H1 (cell line): ENCODE data around the gene POU6F2. TPM values are rescaled to one million over a fixed set of nuclear protein-coding genes. Genes with fewer than 3 reads are reported as not detected.

Experiments used
- CTCF ChIA-PET: fragments of 300-600 bp; sonication (Branson Sonifier 250); formaldehyde crosslinking; loops from one replicate; lab custom pipeline; 2021; ENCODE audit not compliant: partially characterized antibody; lab: Charles Lee
- POLR2A ChIA-PET: fragments of 300-600 bp; sonication (Branson Sonifier 250); formaldehyde crosslinking; loops from one replicate; lab custom pipeline; 2021; ENCODE audit warnings: inconsistent platforms; ENCODE audit not compliant: partially characterized antibody; lab: Charles Lee
- DNase-seq, 2 experiments: peaks; one replicate each; pipeline versions ENCODE4 v3.0.0 to v3.0.0-alpha.2; 2010 to 2022; ENCODE audit warnings: low spot score in 2 of 2, low read depth in 1 of 2, mixed read lengths in 1 of 2
- FAIRE-seq: peaks from 2 replicates; lab custom pipeline; 2011; peaks lifted over from hg19 to GRCh38; lab: Jason Lieb, UNC
- H2AFZ ChIP-seq: 2 replicates; pipeline ENCODE4 v1.8.1; 2012; ENCODE audit warnings: low read length, inconsistent platforms
- H2AK5ac ChIP-seq: 2 replicates; pipeline ENCODE4 v1.6.1; 2013; ENCODE audit warnings: low read depth, low read length
- H2BK120ac ChIP-seq: replicated peaks from 2 replicates; pipeline ENCODE3; 2013; ENCODE audit warnings: low read depth, low read length, inconsistent platforms
- H2BK12ac ChIP-seq: 2 replicates; pipeline ENCODE4 v1.6.1; 2013; ENCODE audit warnings: low read depth, low read length
- H2BK15ac ChIP-seq: 2 replicates; pipeline ENCODE4 v1.6.1; 2013; ENCODE audit warnings: low read length
- H2BK20ac ChIP-seq: 2 replicates; pipeline ENCODE4 v1.6.1; 2013; ENCODE audit warnings: low read length
- H2BK5ac ChIP-seq: 2 replicates; pipeline ENCODE4 v1.6.1; 2013; ENCODE audit warnings: low read depth, low read length
- H3K14ac ChIP-seq: 2 replicates; pipeline ENCODE4 v1.6.1; 2013; ENCODE audit warnings: inconsistent platforms; ENCODE audit not compliant: insufficient read length
- H3K18ac ChIP-seq: 2 replicates; pipeline ENCODE4 v1.6.1; 2013; ENCODE audit warnings: low read length; ENCODE audit errors: extremely low read depth
- H3K23ac ChIP-seq: 2 replicates; pipeline ENCODE4 v1.6.1; 2013; ENCODE audit warnings: inconsistent platforms; ENCODE audit not compliant: insufficient read length
- H3K23me2 ChIP-seq: 2 replicates; pipeline ENCODE4 v1.6.1; 2013; ENCODE audit warnings: low read depth, low read length
- H3K27ac ChIP-seq: 2 replicates; pipeline ENCODE4 v1.6.1; 2011; ENCODE audit warnings: low read depth, low read length, inconsistent platforms
- H3K27me3 ChIP-seq, 4 experiments: replicated peaks in 1 of 4; 1 replicate in 1 of 4; 2 replicates in 3 of 4; pipeline versions ENCODE4 v1.6.1 to v1.8.1; 2011 to 2013; ENCODE audit warnings: low read length in 3 of 4, mild to moderate bottlenecking in 3 of 4, inconsistent platforms in 2 of 4, mixed read lengths in 2 of 4, moderate library complexity in 1 of 4; ENCODE audit not compliant: control insufficient read depth in 3 of 4, insufficient read depth in 3 of 4; ENCODE audit errors: extremely low read depth in 1 of 4
- H3K36me3 ChIP-seq, 4 experiments: 2 replicates each; pipeline versions ENCODE4 v1.6.1 to v1.8.1; 2011 to 2013; ENCODE audit warnings: mild to moderate bottlenecking in 4 of 4, low read length in 3 of 4, moderate library complexity in 2 of 4, control low read depth in 1 of 4, inconsistent platforms in 1 of 4; ENCODE audit not compliant: insufficient read depth in 4 of 4, control insufficient read depth in 2 of 4
- H3K4ac ChIP-seq: replicated peaks from 2 replicates; pipeline ENCODE3; 2013; ENCODE audit warnings: low read length, low read depth, mixed read lengths, inconsistent platforms; ENCODE audit not compliant: insufficient read length
- H3K4me1 ChIP-seq, 4 experiments: replicated peaks in 1 of 4; 1 replicate in 1 of 4; 2 replicates in 3 of 4; pipeline versions ENCODE4 v1.6.1 to v1.8.1; 2011 to 2013; ENCODE audit warnings: low read length in 3 of 4, inconsistent platforms in 2 of 4, mixed read lengths in 1 of 4; ENCODE audit not compliant: insufficient read depth in 4 of 4, control insufficient read depth in 3 of 4
- H3K4me2 ChIP-seq, 2 experiments: 2 replicates each; pipeline versions ENCODE4 v1.6.1 to v1.8.1; 2011 to 2013; ENCODE audit warnings: low read depth in 2 of 2, low read length in 2 of 2, control low read depth in 1 of 2, inconsistent platforms in 1 of 2, mild to moderate bottlenecking in 1 of 2; ENCODE audit not compliant: insufficient read depth in 1 of 2
- H3K4me3 ChIP-seq, 4 experiments: fragments of 200-600, 300-600 bp in 1 of 4; sonication (generic), shearing (Covaris generic), sonication (Bioruptor Twin) in 1 of 4; 2 replicates each; pipeline versions ENCODE4 v1.5.1 to v1.8.1; 2011 to 2016; ENCODE audit warnings: low read length in 4 of 4, low read depth in 3 of 4, control low read depth in 2 of 4, inconsistent platforms in 2 of 4, mild to moderate bottlenecking in 2 of 4, mixed read lengths in 1 of 4, moderate library complexity in 1 of 4; ENCODE audit not compliant: insufficient read depth in 2 of 4; ENCODE audit errors: extremely low read depth in 1 of 4
- H3K56ac ChIP-seq: replicated peaks from 2 replicates; pipeline ENCODE3; 2013; ENCODE audit warnings: low read depth, mild to moderate bottlenecking, mixed read lengths, low read length, inconsistent platforms; ENCODE audit not compliant: insufficient read length
- H3K79me1 ChIP-seq: 2 replicates; pipeline ENCODE4 v1.6.1; 2013; ENCODE audit warnings: low read depth, low read length, control low read depth
- H3K79me2 ChIP-seq, 2 experiments: 2 replicates each; pipeline versions ENCODE4 v1.6.1 to v1.8.1; 2012 to 2013; ENCODE audit warnings: low read length in 2 of 2, mild to moderate bottlenecking in 2 of 2, inconsistent platforms in 1 of 2; ENCODE audit not compliant: insufficient read depth in 2 of 2, control insufficient read depth in 1 of 2
- H3K9ac ChIP-seq, 4 experiments: replicated peaks in 1 of 4; 1 replicate in 1 of 4; 2 replicates in 3 of 4; pipeline versions ENCODE4 v1.6.1 to v1.8.1; 2011 to 2013; ENCODE audit warnings: low read depth in 3 of 4, low read length in 3 of 4, control low read depth in 2 of 4, mild to moderate bottlenecking in 2 of 4, moderate library complexity in 2 of 4, inconsistent platforms in 1 of 4; ENCODE audit errors: extremely low read depth in 1 of 4
- H3K9me3 ChIP-seq, 2 experiments: 2 replicates each; pipeline versions ENCODE4 v1.6.1 to v1.8.1; 2012 to 2013; ENCODE audit warnings: mild to moderate bottlenecking in 2 of 2, moderate library complexity in 2 of 2, control low read depth in 1 of 2, inconsistent platforms in 1 of 2, low read depth in 1 of 2, low read length in 1 of 2, mixed read lengths in 1 of 2; ENCODE audit not compliant: insufficient read depth in 2 of 2
- H4K20me1 ChIP-seq, 2 experiments: replicated peaks in 1 of 2; 2 replicates each; pipeline versions ENCODE3 to v1.8.1; 2011 to 2013; ENCODE audit warnings: inconsistent platforms in 2 of 2, low read length in 2 of 2, mild to moderate bottlenecking in 1 of 2; ENCODE audit not compliant: insufficient read depth in 2 of 2, control insufficient read depth in 1 of 2
- H4K5ac ChIP-seq: 2 replicates; pipeline ENCODE4 v1.6.1; 2013; ENCODE audit warnings: low read length, low read depth, mixed read lengths, inconsistent platforms; ENCODE audit not compliant: insufficient read length
- H4K8ac ChIP-seq: 2 replicates; pipeline ENCODE4 v1.8.0; 2013; ENCODE audit warnings: mild to moderate bottlenecking, moderate library complexity, low read length, inconsistent platforms; ENCODE audit not compliant: insufficient read depth; ENCODE audit errors: extremely low read depth
- H4K91ac ChIP-seq: replicated peaks from 2 replicates; pipeline ENCODE3; 2013; ENCODE audit warnings: low read length, mixed read lengths, inconsistent platforms; ENCODE audit not compliant: insufficient read length
- CEBPB ChIP-seq: IDR thresholded peaks from 2 replicates; pipeline ENCODE4 v1.6.1; 2012; ENCODE audit warnings: low read depth, low read length
- RXRA ChIP-seq: IDR thresholded peaks from 2 replicates; pipeline ENCODE4 v1.6.1; 2011; ENCODE audit warnings: low read depth, mild to moderate bottlenecking, low read length, moderate library complexity; ENCODE audit not compliant: insufficient read depth
- SRF ChIP-seq: IDR thresholded peaks from 2 replicates; pipeline ENCODE4 v1.6.1; 2011; ENCODE audit warnings: mild to moderate bottlenecking, low read depth, low read length, moderate library complexity
- TCF12 ChIP-seq: IDR thresholded peaks from 2 replicates; pipeline ENCODE4 v1.6.1; 2011; ENCODE audit warnings: low read depth, mild to moderate bottlenecking, low read length
- WGBS, 2 experiments: shearing (Covaris generic) in 1 of 2; methylation state at CpG; one replicate each; pipeline versions ENCODE4 v1.1.6 to v1.1.7; 2013 to 2015; ENCODE audit warnings: low lambda C conversion rate in 2 of 2, mixed read lengths in 2 of 2, inconsistent platforms in 1 of 2, low coverage in 1 of 2, missing lambda C conversion rate in 1 of 2; ENCODE audit not compliant: insufficient replicate concordance in 2 of 2, insufficient coverage in 1 of 2, insufficient read length in 1 of 2; ENCODE audit errors: extremely low coverage in 1 of 2, missing lambda C conversion rate in 1 of 2; 5-methylcytosine and 5-hydroxymethylcytosine counted together
- polyA plus RNA-seq, 7 experiments: library from polyadenylated mRNA; depleted of rRNA in 3 of 7; stranded (reverse) in 5 of 7; unstranded in 2 of 7; fragments of >200 nt in 5 of 7; fragments of 200-250 nt in 2 of 7; gene quantifications; 1 replicate in 5 of 7; 2 replicates in 1 of 7; 4 replicates in 1 of 7; pipeline versions ENCODE4 v1.2.1 to v1.2.3, GENCODE V29; 2011 to 2013; ENCODE audit warnings: missing spikeins in 2 of 7, mixed read lengths in 2 of 7
- total RNA-seq: library from RNA; stranded (reverse); fragmentation: NEBNext Ultra II Directional; extraction: Animal tissue kit (Norgen Biotek cat#: 25700); gene quantifications from 2 replicates; pipeline ENCODE4 v1.2.1, GENCODE V29; 2021

Gene POU6F2
- total and polyA plus RNA-seq, 2 of the 8 experiments (the other 6 are each of a cell fraction or from before 2014, with no cell fraction given), result 1.1 to 2.0 TPM

- Histone ChIP-seq H2BK20ac (no peak overlapping the region), H2AK5ac (no peak overlapping the region), H3K4ac (no peak overlapping the region), H2BK5ac (no peak overlapping the region), H3K27me3 (no peaks in the 10 kb centered on the region), H2BK12ac (no peak overlapping the region), H3K9me3 (no peaks in the 10 kb centered on the region), H3K23me2 (no peaks in the 10 kb centered on the region), H3K14ac (no peak overlapping the region), H4K8ac (no peak overlapping the region), H3K4me2 (peak overlapping the region; percentile 56 to 62; a peak in 1 of 4 replicates), H3K79me2 (no peaks in the 10 kb centered on the region), H3K36me3 (no peaks in the 10 kb centered on the region), H3K79me1 (no peaks in the 10 kb centered on the region), H3K9ac (no peak overlapping the region), H2AFZ (0 out of 2 replicates have a peak overlapping the region, but pooled peaks have one; percentile 30), H4K20me1 (no peaks in the 10 kb centered on the region), H2BK120ac (no peak overlapping the region), H3K27ac (no peak overlapping the region), H3K4me3 (peak overlapping the region in 1 of 4 experiments; percentile 51; a peak in 1 of 8 replicates), H2BK15ac (no peak overlapping the region), H3K56ac (no peak overlapping the region), H4K5ac (no peak overlapping the region), H4K91ac (no peak overlapping the region), H3K23ac (no peak overlapping the region), H3K18ac (no peak overlapping the region), H3K4me1 (peaks cover 0 to 9% (median 4%) of the 10 kb centered on the region in 4 experiments; a peak in 2 of 7 replicates)
- CTCF ChIA-PET, result interaction anchor here (1.1 to 1.5 kb wide), 2 partner anchors 37 to 104 kb away, joined by 3 to 4 read pairs; no protein-coding TSS in a partner anchor
- WGBS, 2 experiments, result 73% methylated on average over 4 of the region's 4 CpGs; no CpG with 5 or more reads in 1 of the 2 experiments
- POLR2A ChIA-PET, result no interaction called here
- FAIRE-seq, result no peak
- no peak for DNase-seq
- TF ChIP-seq RXRA (no peak), TCF12 (no peak), CEBPB (no peak), SRF (no peak)
Measured at GRCh38 chr7:39035903-39036302, 58.2 kb downstream of the POU6F2 start.
